WTC11 (cell line): ENCODE measurements around the gene MRPS15. TPM values are rescaled to one million over a fixed set of nuclear protein-coding genes. Genes with fewer than 3 reads are reported as not detected.

Experiments used
- ATAC-seq: fragments of 200-7000 bp; cut with Tn5 transposase; 2 replicates; pipeline ENCODE4 v1.10.0; 2021; ENCODE audit warnings: mild to moderate bottlenecking, moderate library complexity
- CTCF ChIA-PET: fragments of 300-600 bp; sonication (Branson Sonifier 250); formaldehyde crosslinking; loops from one replicate; lab custom pipeline; 2021; ENCODE audit warnings: antibody characterized with exemption; lab: Charles Lee
- POLR2A ChIA-PET: fragments of 350-600 bp; sonication (Branson Sonifier 250); formaldehyde crosslinking; loops from one replicate; lab custom pipeline; 2021; ENCODE audit warnings: antibody characterized with exemption; lab: Charles Lee
- DNase-seq: peaks from one replicate; pipeline ENCODE4 v3.0.0; 2021; ENCODE audit warnings: low spot score
- H3K27ac Mint-ChIP-seq: 2 replicates; pipeline ENCODE4 v1.8.0; 2021; ENCODE audit warnings: mixed read lengths
- H3K27me3 Mint-ChIP-seq: 2 replicates; pipeline ENCODE4 v1.8.0; 2021; ENCODE audit warnings: low read depth, mild to moderate bottlenecking, moderate library complexity, mixed read lengths
- H3K36me3 Mint-ChIP-seq: 2 replicates; pipeline ENCODE4 v1.8.0; 2021; ENCODE audit warnings: mixed read lengths
- H3K4me1 Mint-ChIP-seq: 2 replicates; pipeline ENCODE4 v1.8.0; 2022; ENCODE audit warnings: mixed read lengths
- H3K4me3 Mint-ChIP-seq: 2 replicates; pipeline ENCODE4 v1.8.0; 2021; ENCODE audit warnings: mild to moderate bottlenecking, moderate library complexity, mixed read lengths
- H3K9me3 Mint-ChIP-seq: 2 replicates; pipeline ENCODE4 v1.8.0; 2021; ENCODE audit warnings: mixed read lengths
- ARID4B ChIP-seq: sonication (generic); formaldehyde crosslinking; IDR thresholded peaks from 2 replicates; pipeline ENCODE4 v1.8.0; 2023; ENCODE audit warnings: missing genetic modification reagents, mild to moderate bottlenecking, borderline replicate concordance
- CREM ChIP-seq: sonication (generic); formaldehyde crosslinking; IDR thresholded peaks from 2 replicates; pipeline ENCODE4 v1.8.1; 2022; ENCODE audit warnings: mild to moderate bottlenecking, missing genetic modification reagents, moderate library complexity
- CTCF ChIP-seq: fragments of 200-600 bp; IDR thresholded peaks from 2 replicates; pipeline ENCODE4 v1.8.0; 2022; ENCODE audit warnings: antibody characterized with exemption
- E2F4 ChIP-seq: sonication (generic); formaldehyde crosslinking; IDR thresholded peaks from 2 replicates; pipeline ENCODE4 v1.8.1; 2022; ENCODE audit warnings: low read depth, mild to moderate bottlenecking, moderate library complexity, missing genetic modification reagents, borderline replicate concordance
- FOXJ3 ChIP-seq: sonication (generic); formaldehyde crosslinking; IDR thresholded peaks from 2 replicates; pipeline ENCODE4 v1.9.0; 2021; ENCODE audit warnings: missing genetic modification reagents, mild to moderate bottlenecking, borderline replicate concordance
- GABPB1 ChIP-seq: sonication (generic); formaldehyde crosslinking; IDR thresholded peaks from 2 replicates; pipeline ENCODE4 v1.8.1; 2023; ENCODE audit warnings: mild to moderate bottlenecking, missing genetic modification reagents
- HMGA2 ChIP-seq: fragments of 250-450 bp; sonication (Bioruptor Pico); IDR thresholded peaks from 2 replicates; pipeline ENCODE4 v1.4.0; 2021; ENCODE audit warnings: mild to moderate bottlenecking, moderate library complexity
- NFE2L1 ChIP-seq: sonication (generic); formaldehyde crosslinking; IDR thresholded peaks from 2 replicates; pipeline ENCODE4 v1.8.1; 2023; ENCODE audit warnings: missing genetic modification reagents
- NR1H2 ChIP-seq: sonication (generic); formaldehyde crosslinking; IDR thresholded peaks from 2 replicates; pipeline ENCODE4 v1.9.0; 2021; ENCODE audit warnings: mild to moderate bottlenecking, moderate library complexity, missing genetic modification reagents
- NR2C2 ChIP-seq: sonication (generic); formaldehyde crosslinking; IDR thresholded peaks from 2 replicates; pipeline ENCODE4 v1.8.0; 2022; ENCODE audit warnings: mild to moderate bottlenecking, missing genetic modification reagents
- OVOL2 ChIP-seq: fragments of 250-450 bp; sonication (Bioruptor Pico); IDR thresholded peaks from 2 replicates; pipeline ENCODE4 v1.9.0; 2021; ENCODE audit warnings: mild to moderate bottlenecking, borderline replicate concordance
- PREB ChIP-seq: sonication (generic); formaldehyde crosslinking; IDR thresholded peaks from 2 replicates; pipeline ENCODE4 v1.8.1; 2022; ENCODE audit warnings: mild to moderate bottlenecking, missing genetic modification reagents, moderate library complexity, borderline replicate concordance
- SMAD3 ChIP-seq: sonication (generic); formaldehyde crosslinking; IDR thresholded peaks from 2 replicates; pipeline ENCODE4 v1.8.0; 2022; ENCODE audit warnings: missing genetic modification reagents, mild to moderate bottlenecking, borderline replicate concordance
- SMAD4 ChIP-seq: sonication (generic); formaldehyde crosslinking; IDR thresholded peaks from 2 replicates; pipeline ENCODE4 v1.8.0; 2022; ENCODE audit warnings: mild to moderate bottlenecking, missing genetic modification reagents
- total RNA-seq: library from RNA; stranded (reverse); gene quantifications from 3 replicates; pipeline ENCODE4 v1.2.3, GENCODE V29; 2021
- TF ChIP-seq, protein P1 (sequence below): sonication (generic); formaldehyde crosslinking; IDR thresholded peaks from 2 replicates; pipeline ENCODE4 v1.8.0; 2022; ENCODE audit warnings: mild to moderate bottlenecking, missing genetic modification reagents
- TF ChIP-seq, protein P2 (sequence below): fragments of 250-450 bp; sonication (Bioruptor Pico); IDR thresholded peaks from 2 replicates; pipeline ENCODE4 v1.9.0; 2021; ENCODE audit warnings: mild to moderate bottlenecking
- TF ChIP-seq, protein P3 (sequence below): sonication (generic); formaldehyde crosslinking; IDR thresholded peaks from 2 replicates; pipeline ENCODE4 v1.8.0; 2022; ENCODE audit warnings: mild to moderate bottlenecking, missing genetic modification reagents
- TF ChIP-seq, protein P4 (sequence below): fragments of 250-450 bp; sonication (Bioruptor Pico); IDR thresholded peaks from 2 replicates; pipeline ENCODE4 v1.8.0; 2021; ENCODE audit warnings: mild to moderate bottlenecking

Gene MRPS15
- total RNA-seq, 1 experiment from 2014 or later, result 113 TPM

- H3K9me3 Mint-ChIP-seq, result no peaks in the 10 kb centered on the region
- no peak for DNase-seq
- no peaks in the 10 kb centered on the region for H3K36me3 Mint-ChIP-seq
- peaks cover 12% of the 10 kb centered on the region for H3K4me1 Mint-ChIP-seq
- ChIA-PET POLR2A (no interaction called here), CTCF (interaction anchor here (0.6 to 2.1 kb wide), 6 partner anchors 11 to 530 kb away, joined by 3 to 9 read pairs (median 4); partner anchors contain the start of gene OSCP1)
- H3K27ac Mint-ChIP-seq, result no peak overlapping the region
- no peak overlapping the region for H3K4me3 Mint-ChIP-seq
- peaks cover 24% of the 10 kb centered on the region for H3K27me3 Mint-ChIP-seq
- no peak for ATAC-seq
- TF ChIP-seq GABPB1 (CRISPR knock-in tag) (peak; percentile 82), SMAD4 (CRISPR knock-in tag) (no peak)
- TF ChIP-seq, protein P1, sequence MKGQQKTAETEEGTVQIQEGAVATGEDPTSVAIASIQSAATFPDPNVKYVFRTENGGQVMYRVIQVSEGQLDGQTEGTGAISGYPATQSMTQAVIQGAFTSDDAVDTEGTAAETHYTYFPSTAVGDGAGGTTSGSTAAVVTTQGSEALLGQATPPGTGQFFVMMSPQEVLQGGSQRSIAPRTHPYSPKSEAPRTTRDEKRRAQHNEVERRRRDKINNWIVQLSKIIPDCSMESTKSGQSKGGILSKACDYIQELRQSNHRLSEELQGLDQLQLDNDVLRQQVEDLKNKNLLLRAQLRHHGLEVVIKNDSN (CRISPR knock-in tag), result no peak
Measured at GRCh38 chr1:36486439-36487335, 22.5 kb upstream of the MRPS15 start.

DNA sequence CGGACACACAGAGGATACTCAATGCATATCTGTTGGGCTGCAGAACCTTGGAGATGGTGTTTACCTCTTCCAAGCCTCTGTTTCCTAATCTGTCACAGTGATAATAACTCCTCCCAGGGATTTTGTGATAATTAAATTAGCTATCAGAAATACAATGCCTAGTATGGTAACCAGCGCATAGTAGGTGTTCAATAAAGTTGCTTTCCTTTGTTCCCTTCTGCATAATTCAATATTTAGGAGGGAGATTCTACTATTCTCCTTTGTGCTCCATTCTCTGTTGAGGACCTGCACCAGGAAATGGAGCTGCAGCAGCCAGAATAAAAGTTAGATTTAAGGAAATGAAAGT is 21.9 kb upstream of the MRPS15 start:
- Mint-ChIP-seq H3K4me1 (peaks cover 13% of the 10 kb centered on the region), H3K4me3 (no peak overlapping the region), H3K27me3 (peaks cover 25% of the 10 kb centered on the region), H3K9me3 (no peaks in the 10 kb centered on the region), H3K36me3 (no peaks in the 10 kb centered on the region), H3K27ac (no peak overlapping the region)
- ATAC-seq (no peak), DNase-seq (no peak)
- ChIA-PET POLR2A (no interaction called here), CTCF (interaction anchor here (0.5 to 2.1 kb wide), 6 partner anchors 10 to 530 kb away, joined by 3 to 9 read pairs (median 3); partner anchors contain the start of genes MRPS15 and OSCP1)
- TF ChIP-seq, protein P2, sequence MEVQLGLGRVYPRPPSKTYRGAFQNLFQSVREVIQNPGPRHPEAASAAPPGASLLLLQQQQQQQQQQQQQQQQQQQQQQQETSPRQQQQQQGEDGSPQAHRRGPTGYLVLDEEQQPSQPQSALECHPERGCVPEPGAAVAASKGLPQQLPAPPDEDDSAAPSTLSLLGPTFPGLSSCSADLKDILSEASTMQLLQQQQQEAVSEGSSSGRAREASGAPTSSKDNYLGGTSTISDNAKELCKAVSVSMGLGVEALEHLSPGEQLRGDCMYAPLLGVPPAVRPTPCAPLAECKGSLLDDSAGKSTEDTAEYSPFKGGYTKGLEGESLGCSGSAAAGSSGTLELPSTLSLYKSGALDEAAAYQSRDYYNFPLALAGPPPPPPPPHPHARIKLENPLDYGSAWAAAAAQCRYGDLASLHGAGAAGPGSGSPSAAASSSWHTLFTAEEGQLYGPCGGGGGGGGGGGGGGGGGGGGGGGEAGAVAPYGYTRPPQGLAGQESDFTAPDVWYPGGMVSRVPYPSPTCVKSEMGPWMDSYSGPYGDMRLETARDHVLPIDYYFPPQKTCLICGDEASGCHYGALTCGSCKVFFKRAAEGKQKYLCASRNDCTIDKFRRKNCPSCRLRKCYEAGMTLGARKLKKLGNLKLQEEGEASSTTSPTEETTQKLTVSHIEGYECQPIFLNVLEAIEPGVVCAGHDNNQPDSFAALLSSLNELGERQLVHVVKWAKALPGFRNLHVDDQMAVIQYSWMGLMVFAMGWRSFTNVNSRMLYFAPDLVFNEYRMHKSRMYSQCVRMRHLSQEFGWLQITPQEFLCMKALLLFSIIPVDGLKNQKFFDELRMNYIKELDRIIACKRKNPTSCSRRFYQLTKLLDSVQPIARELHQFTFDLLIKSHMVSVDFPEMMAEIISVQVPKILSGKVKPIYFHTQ (CRISPR knock-in tag), result no peak
- no peak for TF ChIP-seq OVOL2 (CRISPR knock-in tag)
- TF ChIP-seq NR2C2, result no peak
- TF ChIP-seq CTCF, result no peak
- no peak for TF ChIP-seq CREM (CRISPR knock-in tag)
- TF ChIP-seq SMAD3 (CRISPR knock-in tag), result no peak
- no peak for TF ChIP-seq NR1H2
- TF ChIP-seq, protein P3, sequence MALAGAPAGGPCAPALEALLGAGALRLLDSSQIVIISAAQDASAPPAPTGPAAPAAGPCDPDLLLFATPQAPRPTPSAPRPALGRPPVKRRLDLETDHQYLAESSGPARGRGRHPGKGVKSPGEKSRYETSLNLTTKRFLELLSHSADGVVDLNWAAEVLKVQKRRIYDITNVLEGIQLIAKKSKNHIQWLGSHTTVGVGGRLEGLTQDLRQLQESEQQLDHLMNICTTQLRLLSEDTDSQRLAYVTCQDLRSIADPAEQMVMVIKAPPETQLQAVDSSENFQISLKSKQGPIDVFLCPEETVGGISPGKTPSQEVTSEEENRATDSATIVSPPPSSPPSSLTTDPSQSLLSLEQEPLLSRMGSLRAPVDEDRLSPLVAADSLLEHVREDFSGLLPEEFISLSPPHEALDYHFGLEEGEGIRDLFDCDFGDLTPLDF (CRISPR knock-in tag), result no peak
- TF ChIP-seq HMGA2 (CRISPR knock-in tag), result no peak
- TF ChIP-seq, protein P4, sequence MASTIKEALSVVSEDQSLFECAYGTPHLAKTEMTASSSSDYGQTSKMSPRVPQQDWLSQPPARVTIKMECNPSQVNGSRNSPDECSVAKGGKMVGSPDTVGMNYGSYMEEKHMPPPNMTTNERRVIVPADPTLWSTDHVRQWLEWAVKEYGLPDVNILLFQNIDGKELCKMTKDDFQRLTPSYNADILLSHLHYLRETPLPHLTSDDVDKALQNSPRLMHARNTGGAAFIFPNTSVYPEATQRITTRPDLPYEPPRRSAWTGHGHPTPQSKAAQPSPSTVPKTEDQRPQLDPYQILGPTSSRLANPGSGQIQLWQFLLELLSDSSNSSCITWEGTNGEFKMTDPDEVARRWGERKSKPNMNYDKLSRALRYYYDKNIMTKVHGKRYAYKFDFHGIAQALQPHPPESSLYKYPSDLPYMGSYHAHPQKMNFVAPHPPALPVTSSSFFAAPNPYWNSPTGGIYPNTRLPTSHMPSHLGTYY (CRISPR knock-in tag), result no peak
- no peak for TF ChIP-seq FOXJ3 (CRISPR knock-in tag)
- TF ChIP-seq PREB, result no peak
- no peak for TF ChIP-seq NFE2L1
- TF ChIP-seq E2F4 (CRISPR knock-in tag), result no peak
- TF ChIP-seq ARID4B (CRISPR knock-in tag), result no peak
